NCI-H2029 treated with DMSO at 0.1 percent for 48 hours (cell line): ENCODE data around the gene PCNX2.

Experiments used
- DNase-seq: peaks from one replicate; lab custom pipeline; 2025; lab: John Stamatoyannopoulos, UW

Gene PCNX2

DNA sequence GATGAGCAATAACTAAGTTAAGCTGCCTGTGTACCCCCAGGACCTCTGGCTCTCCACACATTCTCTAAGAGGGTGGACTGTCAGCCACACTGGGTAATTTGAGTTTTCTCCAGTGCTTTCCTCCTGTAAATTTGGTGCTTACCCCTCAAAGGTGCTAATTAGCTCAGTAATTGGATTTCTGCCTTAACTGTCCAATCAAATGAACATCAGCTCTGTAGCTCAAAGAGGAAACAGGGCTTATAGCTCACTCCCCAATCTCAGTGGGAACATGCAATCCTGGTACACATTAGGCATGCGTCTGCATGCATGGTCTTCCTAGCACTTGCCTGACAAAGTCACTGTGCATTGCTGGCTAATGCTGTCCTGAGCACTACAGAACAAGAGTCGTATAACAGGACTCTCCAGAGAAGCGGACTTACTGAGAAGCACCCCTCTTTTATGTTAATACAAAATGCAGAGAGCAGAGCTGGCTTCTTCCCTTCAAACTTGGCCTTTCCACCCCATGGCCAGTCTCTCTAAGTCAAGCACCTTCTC is 235.0 kb downstream of the PCNX2 start:
- no peak for DNase-seq

GRCh38 chr1:233057836-233058235 is 237.7 kb downstream of the PCNX2 start:
- peak; percentile 46 for DNase-seq

DNA sequence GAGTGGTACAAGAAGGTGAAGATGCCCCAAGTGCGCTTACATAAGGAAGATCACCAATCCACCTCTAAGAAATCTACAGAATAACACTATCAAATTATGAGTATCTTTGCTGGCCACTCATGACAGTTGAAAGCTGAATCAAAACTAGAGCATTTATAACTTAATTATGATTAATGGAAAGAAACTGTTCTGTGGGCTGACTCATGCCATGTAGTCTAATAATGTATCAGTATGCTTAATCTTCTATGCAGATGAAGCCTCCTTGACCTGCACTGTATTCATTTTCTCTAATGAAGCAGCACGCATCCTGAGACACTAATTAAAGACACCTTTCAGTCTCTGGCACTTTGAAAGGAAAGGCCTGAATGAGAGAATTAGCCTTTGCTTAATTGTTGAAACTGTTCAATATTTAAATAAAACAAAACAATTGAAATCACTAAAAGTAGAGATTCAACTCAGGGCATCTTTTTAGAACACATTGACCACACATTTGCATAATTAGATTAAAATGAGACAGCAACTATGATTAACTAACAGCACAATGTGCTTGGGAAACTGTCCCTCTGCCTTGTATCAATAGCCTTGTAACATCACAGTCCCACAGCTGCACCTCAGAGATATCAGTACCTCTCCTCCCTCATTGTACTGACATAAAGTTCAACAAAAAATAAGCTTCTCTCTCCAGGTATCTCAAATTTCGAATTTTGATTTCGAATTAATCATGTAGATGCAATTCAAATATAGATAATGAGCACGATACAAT is 239.5 kb downstream of the PCNX2 start:
- no peak for DNase-seq

GRCh38 chr1:233045588-233045987 is 249.9 kb downstream of the PCNX2 start:
- no peak for DNase-seq

GRCh38 chr1:233042834-233043233 is 252.7 kb downstream of the PCNX2 start:
- no peak for DNase-seq

DNA sequence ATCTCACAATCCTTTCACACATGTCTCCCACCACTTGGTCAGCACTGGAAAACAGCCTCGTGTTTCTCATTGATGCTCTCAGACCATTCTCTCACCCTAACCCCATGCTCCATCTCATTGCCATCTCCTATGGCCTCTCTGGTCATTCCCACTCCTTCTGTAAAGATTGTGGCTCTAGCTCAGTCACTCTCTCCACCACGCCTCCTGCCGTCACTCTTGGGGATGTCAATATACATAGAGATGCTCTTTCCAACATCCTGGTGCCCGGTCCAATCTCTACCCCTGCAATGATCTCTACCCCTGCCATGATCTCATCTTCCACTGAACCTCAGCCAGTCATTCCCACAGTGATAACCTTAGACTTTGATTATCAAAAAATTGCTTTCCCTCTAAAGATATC is 255.0 kb downstream of the PCNX2 start:
- no peak for DNase-seq

DNA sequence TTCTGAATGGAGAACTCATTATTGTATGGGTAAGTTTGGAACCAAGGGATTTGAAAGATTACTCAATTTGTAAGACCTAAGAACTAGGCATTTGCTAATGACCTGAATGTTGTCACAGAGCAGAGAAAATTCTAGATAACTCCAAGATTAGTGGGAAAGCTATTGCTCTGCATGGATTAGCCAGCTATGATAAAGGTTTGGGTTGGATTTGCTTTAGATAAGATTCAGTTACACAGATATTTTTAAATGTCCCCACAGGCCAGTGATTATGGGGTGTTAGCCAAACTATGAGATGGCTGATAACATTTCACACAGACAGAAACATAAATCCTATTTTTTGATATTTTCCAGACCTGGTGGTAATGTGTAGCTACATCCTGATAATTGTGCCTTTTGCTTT is 256.9 kb downstream of the PCNX2 start:
- DNase-seq, result no peak

DNA sequence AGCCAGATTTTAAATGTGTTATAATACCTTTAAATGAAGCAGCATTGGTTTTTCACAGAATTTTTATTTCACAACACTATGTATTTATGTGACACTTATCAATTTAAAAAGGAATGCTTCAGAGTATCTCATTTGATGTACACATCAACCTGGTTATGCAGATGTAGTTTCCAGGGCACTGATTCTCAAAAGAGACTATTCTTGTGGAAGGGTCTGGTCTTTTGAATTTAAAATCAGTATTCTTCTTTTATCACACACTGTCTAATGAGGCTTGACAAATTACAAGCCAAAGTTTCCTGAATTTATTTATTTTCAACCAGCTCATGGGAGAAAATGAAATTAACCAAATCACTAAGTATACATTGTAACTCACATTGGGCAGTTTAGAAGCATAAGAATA is 257.7 kb downstream of the PCNX2 start:
- DNase-seq, result no peak

DNA sequence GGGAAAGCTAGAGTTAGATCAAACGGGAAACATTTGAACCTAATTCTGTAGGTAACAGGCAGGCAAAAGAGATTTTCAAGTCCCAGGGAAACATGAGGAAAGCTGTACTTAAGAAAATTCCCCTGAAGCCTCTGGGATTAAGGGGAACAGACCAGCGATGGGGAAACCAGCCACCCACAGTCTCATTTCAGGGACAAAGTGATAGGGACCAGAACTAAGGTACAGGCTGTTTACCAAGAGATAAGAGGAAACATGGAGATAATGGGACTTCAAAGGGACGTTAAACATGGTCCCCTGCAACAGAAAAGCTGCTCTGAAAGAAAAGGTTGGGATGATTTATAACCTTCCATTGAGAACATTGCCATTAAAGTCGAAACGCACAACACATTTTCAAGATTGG is 260.7 kb downstream of the PCNX2 start:
- DNase-seq, result no peak

DNA sequence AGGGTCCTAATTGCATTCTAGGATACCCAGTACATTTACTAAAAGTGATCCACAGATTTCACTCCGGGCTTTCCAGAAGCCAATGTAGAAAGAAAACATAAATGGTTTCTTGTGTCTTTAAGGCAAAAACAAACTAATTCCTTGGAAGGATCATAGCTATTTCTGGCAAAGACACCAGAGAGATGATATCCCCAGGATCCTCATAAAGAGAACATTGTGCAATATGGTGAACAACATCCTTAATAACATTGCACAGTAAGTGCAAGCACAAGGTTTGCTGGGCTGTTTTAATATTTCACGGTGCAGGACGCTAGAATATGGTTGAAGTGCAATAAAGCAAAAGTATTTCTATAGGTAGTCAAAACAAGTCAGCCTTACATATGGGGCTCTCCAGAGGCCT is 262.2 kb downstream of the PCNX2 start:
- no peak for DNase-seq

- DNase-seq, result no peak
These were observed 262.6 kb downstream of the PCNX2 start for GRCh38 chr1:233032916-233033315.

DNA sequence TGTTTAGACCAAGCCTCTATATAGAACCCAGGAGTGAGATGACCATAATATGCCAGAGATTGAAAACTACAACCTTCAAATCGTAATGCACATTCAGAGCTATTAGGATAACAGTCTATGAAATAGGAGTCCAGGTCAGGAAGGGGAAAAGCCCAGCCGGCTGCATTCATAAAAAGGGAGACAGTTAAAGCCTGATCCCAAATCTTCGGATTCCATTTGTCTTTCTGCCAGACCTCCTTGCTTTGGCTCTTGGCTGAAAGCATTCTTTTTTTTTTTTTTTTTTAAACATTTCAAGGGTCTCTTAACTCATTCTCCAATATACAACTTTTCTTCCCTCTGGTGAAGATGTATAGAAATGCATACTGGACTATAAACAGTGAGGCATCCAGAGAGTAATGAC is 264.0 kb downstream of the PCNX2 start:
- no peak for DNase-seq

DNA sequence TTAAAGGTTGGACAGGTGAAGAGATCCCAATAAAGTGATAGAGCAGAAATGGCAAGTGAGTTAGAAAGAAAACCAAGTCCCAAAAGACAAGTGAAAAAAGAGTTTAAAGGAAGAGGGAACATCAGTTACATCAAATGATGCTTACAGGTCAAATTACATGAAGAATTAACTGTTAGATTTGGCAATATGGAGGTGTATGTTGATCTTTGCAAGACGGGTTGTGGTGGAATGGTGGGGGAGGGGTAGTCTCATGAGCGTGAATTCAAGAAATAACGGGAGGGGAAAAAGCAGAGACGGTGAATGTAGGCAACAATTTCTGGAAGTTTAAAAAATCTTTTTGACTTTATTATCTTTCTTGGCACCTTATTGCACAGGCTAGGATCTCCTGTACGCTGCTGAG is 268.5 kb downstream of the PCNX2 start:
- no peak for DNase-seq

GRCh38 chr1:233025567-233025966 is 270.0 kb downstream of the PCNX2 start:
- DNase-seq, result no peak

GRCh38 chr1:233025157-233025556 is 270.4 kb downstream of the PCNX2 start:
- DNase-seq, result no peak

DNA sequence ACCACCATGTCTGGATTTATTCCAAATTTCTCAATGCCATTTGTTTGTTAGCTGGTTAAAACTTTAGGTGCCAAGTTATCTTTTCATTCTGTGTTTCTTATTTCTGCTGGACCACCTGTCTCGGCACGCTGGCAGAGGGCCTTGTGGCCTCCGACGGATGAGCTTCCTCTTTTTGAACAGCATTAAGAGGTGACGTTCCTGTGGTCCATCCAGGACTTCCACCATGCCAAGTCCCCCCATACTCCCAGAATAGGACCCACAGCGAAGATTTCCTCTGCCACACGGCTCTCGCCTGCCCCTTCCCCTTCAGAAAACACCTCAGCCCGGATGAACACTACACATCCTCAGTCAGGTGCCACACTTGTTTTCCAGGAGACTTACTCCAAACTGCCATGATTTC is 271.3 kb downstream of the PCNX2 start:
- DNase-seq, result no peak

GRCh38 chr1:233022246-233022645 is 273.3 kb downstream of the PCNX2 start:
- DNase-seq, result no peak

DNA sequence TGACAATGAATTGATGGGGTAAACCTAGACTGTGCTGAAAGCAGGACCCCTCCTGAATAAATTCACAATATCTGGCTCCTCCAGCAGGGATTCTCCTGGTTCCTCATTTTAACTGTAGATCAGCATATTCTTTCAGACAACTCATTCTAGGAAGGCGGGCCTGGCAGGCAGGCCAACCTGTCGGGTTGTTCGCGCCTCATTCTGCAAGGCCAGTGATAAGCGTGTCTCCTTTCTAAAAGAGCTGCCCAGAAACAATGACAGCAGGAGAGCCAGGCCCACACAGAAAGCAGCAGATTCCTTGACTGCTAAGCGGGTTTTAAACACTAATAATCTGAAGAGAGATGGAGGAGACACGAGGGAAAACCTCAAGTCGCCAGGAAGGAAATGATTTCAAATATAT is 275.1 kb downstream of the PCNX2 start:
- no peak for DNase-seq

DNA sequence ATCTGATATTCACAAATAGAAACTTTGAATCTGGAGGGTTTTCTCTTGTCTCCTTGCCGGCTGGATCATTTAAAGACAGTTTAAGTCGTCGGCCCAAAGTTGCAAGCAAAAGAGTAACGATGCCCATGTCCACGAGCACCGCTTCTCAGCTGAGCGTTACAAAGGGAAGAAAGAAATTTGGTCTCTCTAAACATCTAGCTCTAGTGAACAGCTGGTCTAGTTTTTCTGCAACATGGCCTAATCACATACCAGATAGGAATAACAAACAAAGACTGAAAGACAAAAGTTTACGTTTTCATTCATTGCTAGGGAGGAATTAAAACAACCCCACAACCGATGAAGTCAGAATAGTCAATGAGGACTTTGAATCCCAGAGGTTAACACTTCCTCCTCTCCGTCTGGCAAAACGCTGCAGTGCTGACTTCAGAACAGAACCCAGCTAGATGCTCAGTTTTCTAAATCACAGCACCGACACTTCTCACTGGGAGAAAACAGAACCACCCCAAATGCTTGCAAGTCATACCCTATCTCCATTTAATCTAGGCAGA is 275.7 kb downstream of the PCNX2 start:
- no peak for DNase-seq

DNA sequence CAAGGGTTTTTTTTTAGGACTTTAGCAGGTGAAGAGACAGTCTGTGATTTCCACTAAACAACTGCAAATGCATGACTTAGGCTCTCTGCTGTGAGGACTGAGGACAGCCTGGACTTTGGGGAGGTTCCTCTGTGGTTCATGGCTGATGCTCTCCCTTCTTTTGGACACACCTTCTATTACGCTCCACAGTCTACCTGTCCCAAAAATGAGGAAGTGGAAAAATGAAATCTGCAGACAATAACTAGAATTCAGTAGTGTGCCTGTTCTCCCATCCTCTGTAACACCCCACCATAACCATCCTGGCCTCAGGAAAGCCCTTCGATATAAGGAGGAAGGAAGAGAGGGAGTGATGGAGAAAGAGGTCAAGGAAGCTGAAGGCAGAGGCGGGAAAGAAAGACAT is 276.4 kb downstream of the PCNX2 start:
- no peak for DNase-seq

GRCh38 chr1:233016798-233017197 is 278.7 kb downstream of the PCNX2 start:
- DNase-seq, result no peak

GRCh38 chr1:233015965-233016364 is 279.6 kb downstream of the PCNX2 start:
- DNase-seq, result no peak

DNA sequence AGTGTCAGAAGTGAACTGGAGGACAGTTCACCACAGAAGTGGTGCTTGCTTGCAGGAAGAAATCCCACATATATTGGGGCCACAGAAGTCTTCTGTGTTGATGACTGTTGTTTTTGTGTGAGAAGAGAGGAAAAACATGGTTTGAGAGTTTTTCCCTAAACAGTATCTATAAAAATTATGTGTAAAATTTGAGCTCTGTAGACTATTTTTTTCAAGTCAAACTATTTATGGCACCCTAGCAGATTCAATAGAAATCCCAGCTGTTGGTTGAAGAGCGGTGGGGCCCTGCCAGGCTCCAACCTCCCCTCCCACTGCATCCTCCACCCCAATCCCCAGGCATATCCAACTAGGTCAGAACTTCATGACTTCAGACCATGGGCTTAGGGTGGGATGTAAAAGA is 283.5 kb downstream of the PCNX2 start:
- DNase-seq, result no peak

DNA sequence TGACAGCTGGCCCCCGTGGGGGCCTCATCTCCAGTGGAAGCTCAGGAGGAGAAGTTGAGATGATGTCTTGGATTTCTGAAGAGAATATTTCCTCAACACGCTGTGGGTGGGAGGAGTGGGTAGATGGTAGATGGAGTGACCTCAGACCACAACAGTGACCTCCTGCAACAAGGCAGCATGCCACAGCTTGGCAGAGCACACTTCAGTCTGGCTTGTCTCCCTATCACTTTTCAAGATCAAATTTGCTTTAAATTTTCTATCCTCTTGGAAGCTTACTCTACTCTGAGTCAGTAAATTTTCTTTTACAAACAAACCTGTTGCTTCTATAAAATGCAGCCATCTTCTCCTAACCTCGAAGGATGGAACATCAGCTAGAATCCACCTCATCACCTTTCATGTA is 285.4 kb downstream of the PCNX2 start:
- no peak for DNase-seq
